ENCODE results near the gene OTOP2.

Gene OTOP2

DNA sequence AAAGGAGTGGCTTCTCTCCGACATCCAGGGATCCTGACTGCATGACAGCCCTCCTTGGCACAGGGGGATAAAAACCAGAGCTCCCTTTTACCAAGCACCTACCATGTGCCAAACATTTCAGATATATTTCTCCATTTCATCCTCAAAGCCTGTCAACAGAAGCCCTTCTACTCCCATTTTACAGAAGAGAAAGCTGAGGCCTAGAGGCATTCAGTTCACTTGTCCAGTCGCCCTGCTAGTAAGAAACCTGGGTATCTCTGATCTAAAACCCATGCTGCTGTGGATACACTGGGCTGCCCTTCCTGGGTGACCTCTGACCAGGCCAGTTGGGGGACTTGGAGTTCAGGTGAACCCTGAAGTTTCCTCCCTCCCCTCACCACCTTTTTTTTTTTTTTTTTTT is 45.4 kb upstream of the OTOP2 start:
- in situ Hi-C loops (cut with HindIII; ENCODE audit: low sequenced_read_pairs): no loop called here

DNA sequence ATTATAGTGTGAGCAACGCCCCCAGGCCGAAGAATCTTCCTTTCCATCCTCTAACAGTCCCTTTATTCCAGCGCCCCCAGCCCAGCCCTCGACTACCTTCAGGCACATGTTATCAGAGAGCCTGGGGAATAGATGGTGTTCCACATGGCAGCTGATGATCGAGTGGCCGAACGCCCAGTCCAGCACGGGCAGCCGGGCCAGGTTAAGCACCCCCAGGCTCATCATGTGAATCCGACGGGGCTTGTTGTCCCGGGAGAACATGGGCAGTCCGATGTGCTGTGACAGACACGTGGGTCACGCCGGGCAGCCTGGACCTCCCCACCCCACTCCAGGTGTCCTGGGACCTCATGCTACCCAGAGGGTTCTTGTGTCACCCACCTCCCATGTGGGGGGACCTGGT is 44.8 kb upstream of the OTOP2 start:
- in situ Hi-C loops (cut with HindIII; ENCODE audit: low sequenced_read_pairs): no loop called here
- TF ChIP-seq, protein P1, sequence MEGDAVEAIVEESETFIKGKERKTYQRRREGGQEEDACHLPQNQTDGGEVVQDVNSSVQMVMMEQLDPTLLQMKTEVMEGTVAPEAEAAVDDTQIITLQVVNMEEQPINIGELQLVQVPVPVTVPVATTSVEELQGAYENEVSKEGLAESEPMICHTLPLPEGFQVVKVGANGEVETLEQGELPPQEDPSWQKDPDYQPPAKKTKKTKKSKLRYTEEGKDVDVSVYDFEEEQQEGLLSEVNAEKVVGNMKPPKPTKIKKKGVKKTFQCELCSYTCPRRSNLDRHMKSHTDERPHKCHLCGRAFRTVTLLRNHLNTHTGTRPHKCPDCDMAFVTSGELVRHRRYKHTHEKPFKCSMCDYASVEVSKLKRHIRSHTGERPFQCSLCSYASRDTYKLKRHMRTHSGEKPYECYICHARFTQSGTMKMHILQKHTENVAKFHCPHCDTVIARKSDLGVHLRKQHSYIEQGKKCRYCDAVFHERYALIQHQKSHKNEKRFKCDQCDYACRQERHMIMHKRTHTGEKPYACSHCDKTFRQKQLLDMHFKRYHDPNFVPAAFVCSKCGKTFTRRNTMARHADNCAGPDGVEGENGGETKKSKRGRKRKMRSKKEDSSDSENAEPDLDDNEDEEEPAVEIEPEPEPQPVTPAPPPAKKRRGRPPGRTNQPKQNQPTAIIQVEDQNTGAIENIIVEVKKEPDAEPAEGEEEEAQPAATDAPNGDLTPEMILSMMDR (IDR thresholded peaks at IDR 0.05; ENCODE audit: low read depth, low read length, missing control alignments): no peak
- H3K4me3 ChIP-seq (ENCODE audit: low read depth, low read length): no peak overlapping the region
- DNase-seq (ENCODE audit: low read depth): no peak

More for the DNA sequence above, 45.4 kb upstream of the OTOP2 start:
- H3K4me3 ChIP-seq (ENCODE audit: low read depth, low read length): no peak overlapping the region
- TF ChIP-seq, protein P1 (IDR thresholded peaks at IDR 0.05; ENCODE audit: low read depth, low read length, missing control alignments): no peak
- no peak for DNase-seq (ENCODE audit: low read depth)

DNA sequence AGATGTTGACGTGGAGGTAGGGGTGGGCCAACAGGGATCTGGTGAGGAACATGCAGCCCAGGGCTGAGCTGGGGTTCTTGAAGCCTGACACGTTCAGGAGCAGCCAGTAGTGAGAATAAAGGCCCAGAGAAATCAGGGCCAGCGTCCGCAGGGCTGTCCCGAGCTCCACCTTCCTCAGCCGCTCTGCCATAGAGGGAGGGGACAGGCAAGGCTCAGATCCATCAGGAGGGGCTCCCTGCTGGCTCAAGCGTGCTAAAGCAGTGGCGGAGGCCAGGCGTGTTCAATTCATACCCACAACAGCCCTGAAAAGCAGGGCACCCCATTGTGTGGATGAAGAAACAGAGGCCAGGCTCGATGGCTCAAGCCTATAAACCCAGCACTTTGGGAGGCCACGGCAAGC is 43.0 kb upstream of the OTOP2 start:
- TF ChIP-seq, protein P1 (IDR thresholded peaks at IDR 0.05; ENCODE audit: low read depth, low read length, missing control alignments): no peak
- in situ Hi-C loops (cut with HindIII; ENCODE audit: low sequenced_read_pairs): no loop called here
- no peak overlapping the region for H3K4me3 ChIP-seq (ENCODE audit: low read depth, low read length)
- no peak for DNase-seq (ENCODE audit: low read depth)

DNA sequence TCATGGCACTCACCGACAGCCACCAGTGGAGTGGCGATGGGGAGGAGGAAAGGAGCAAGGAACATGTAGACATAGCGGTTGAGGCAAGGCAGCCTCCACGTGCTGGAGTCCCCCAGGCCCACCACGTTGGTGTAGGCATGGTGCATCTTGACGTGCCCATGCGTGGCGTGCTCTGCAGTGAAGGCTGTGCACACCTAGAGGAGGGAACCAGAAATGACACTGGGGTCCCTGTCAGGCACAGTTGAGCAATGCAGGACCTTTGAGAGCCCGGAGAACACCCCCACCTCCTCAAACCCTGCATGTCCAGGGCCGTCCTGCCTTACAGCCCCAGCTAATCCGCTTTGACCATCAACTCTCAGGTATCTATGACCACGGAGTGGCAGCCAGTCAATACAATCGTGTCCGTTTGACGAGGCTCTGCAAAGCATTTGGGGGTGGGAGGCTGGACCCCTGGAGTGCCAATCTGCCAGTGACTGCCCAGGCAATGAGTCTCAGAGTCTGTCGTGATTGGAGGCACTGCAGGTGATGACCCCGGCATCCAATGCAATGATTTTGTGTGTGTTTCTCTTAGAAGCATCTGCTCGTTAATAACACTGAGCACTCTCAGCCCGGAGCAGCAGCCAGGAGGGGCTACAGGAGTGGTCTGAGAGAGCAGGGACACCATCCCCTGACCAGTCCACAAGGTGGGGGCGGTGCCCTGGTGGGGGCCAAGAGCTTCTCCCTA is 41.4 kb upstream of the OTOP2 start:
- TF ChIP-seq, protein P1 (IDR thresholded peaks at IDR 0.05; ENCODE audit: low read depth, low read length, missing control alignments): no peak
- no peak for DNase-seq (ENCODE audit: low read depth)
- no peak overlapping the region for H3K4me3 ChIP-seq (ENCODE audit: low read depth, low read length)
- in situ Hi-C loops (cut with HindIII; ENCODE audit: low sequenced_read_pairs): no loop called here

DNA sequence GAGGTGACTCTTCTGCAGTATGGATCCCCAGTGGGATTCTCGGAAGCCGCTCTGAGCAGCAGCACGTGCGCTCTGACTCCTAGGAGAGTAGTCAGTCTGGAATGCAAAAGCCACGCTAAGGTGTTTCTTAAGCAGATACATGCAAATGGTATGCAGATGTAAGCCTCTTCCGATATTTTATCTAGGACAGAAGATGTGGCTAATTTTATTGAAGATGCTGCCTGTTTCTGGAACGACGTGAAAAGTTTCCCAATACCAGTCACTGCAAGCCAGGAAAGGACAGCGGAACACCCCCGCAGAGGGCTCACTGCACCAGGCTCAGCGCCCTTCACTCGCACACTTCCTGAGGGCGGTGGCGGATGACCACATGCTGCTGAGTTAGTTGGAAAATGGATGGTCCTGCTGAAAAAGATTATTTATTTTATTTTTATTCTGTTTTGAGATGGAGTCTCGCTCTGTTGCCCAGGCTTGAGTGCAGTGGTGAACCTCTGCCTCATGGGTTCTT is 40.8 kb upstream of the OTOP2 start:
- no peak for DNase-seq (ENCODE audit: low read depth)
- TF ChIP-seq, protein P1 (IDR thresholded peaks at IDR 0.05; ENCODE audit: low read depth, low read length, missing control alignments): no peak
- in situ Hi-C loops (cut with HindIII; ENCODE audit: low sequenced_read_pairs): no loop called here
- no peak overlapping the region for H3K4me3 ChIP-seq (ENCODE audit: low read depth, low read length)

DNA sequence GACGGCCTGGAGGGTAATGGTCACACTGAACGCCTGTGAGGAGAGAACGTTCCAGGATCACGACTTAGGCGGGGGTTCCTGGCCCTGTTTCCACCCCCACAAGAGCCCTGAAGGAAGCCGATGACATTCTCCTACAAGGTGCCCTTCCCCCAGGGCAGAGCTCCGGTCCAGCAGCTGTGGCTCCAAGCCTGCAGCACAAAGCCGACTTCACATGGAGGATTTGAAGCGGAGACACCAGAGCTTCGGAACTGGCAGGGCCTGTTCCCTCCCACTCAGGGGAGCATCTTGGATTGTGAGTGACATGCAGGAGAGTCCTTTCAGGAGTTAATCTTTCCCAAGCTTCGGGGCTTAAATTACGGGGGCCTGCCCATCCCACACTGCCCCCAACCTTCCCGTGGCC is 35.6 kb upstream of the OTOP2 start:
- H3K4me3 ChIP-seq (ENCODE audit: low read depth, low read length): no peak overlapping the region
- DNase-seq (ENCODE audit: low read depth): no peak
- in situ Hi-C loops (cut with HindIII; ENCODE audit: low sequenced_read_pairs): no loop called here
- TF ChIP-seq, protein P1 (IDR thresholded peaks at IDR 0.05; ENCODE audit: low read depth, low read length, missing control alignments): no peak
